AG20443 (cell line): ENCODE results near the gene OGFOD2.
"Not testable (repeated sequence)": the region's sequence is repeated elsewhere in the genome, so short reads cannot be mapped to it uniquely, and the experiment has no call there.

Source experiments
- DNase-seq: peaks from one replicate; pipeline ENCODE4 v3.0.0; 2012; ENCODE audit warnings: low spot score, mixed read lengths

OGFOD2 gene

GRCh38 chr12:122974892-122975789 lies at the start of gene OGFOD2:
TSS of gene OGFOD2 (plus strand) at chr12:122975244. CDS start at chr12:122975252, 8 bp downstream.
- peak; percentile 93 for DNase-seq

GRCh38 chr12:122927756-122928403 lies 47.2 kb upstream of the OGFOD2 start:
- no peak for DNase-seq

GRCh38 chr12:122928404-122929147 lies 46.5 kb upstream of the OGFOD2 start:
- no peak for DNase-seq

GRCh38 chr12:122929148-122929538 lies 45.9 kb upstream of the OGFOD2 start:
- DNase-seq = no peak

- no peak for DNase-seq
Observed at GRCh38 chr12:122929812-122930211, 45.2 kb upstream of the OGFOD2 start.

GRCh38 chr12:122932207-122932606 lies 42.8 kb upstream of the OGFOD2 start:
- no peak for DNase-seq

GRCh38 chr12:122934722-122935121 lies 40.3 kb upstream of the OGFOD2 start:
- DNase-seq = no peak

GRCh38 chr12:122935318-122935717 lies 39.7 kb upstream of the OGFOD2 start:
- DNase-seq = no peak

GRCh38 chr12:122937622-122938091 lies 37.4 kb upstream of the OGFOD2 start:
- no peak for DNase-seq

- no peak for DNase-seq
Observed at GRCh38 chr12:122939125-122939524, 35.9 kb upstream of the OGFOD2 start.

- DNase-seq = not testable (repeated sequence)
Observed at GRCh38 chr12:122941351-122941750, 33.7 kb upstream of the OGFOD2 start.

- no peak for DNase-seq
Observed at GRCh38 chr12:122942637-122943036, 32.4 kb upstream of the OGFOD2 start.

- no peak for DNase-seq
Observed at GRCh38 chr12:122943196-122943595, 31.8 kb upstream of the OGFOD2 start.

GRCh38 chr12:122944605-122945592 lies 30.1 kb upstream of the OGFOD2 start:
- DNase-seq = no peak

GRCh38 chr12:122946690-122947341 lies 28.2 kb upstream of the OGFOD2 start:
- DNase-seq = peak; percentile 98

GRCh38 chr12:122947352-122947792 lies 27.7 kb upstream of the OGFOD2 start:
- DNase-seq = no peak

- DNase-seq = no peak
Observed at GRCh38 chr12:122948605-122949004, 26.4 kb upstream of the OGFOD2 start.

- DNase-seq = no peak
Observed at GRCh38 chr12:122949405-122949804, 25.6 kb upstream of the OGFOD2 start.

- DNase-seq = no peak
Observed at GRCh38 chr12:122949816-122950675, 25.0 kb upstream of the OGFOD2 start.

- DNase-seq = no peak
Observed at GRCh38 chr12:122951406-122951805, 23.6 kb upstream of the OGFOD2 start.
